Measurements from ENCODE around the gene SETBP1. TPM values are rescaled to one million over a fixed set of nuclear protein-coding genes. Genes with fewer than 3 reads are reported as not detected.

The SETBP1 gene
- total RNA-seq, 1 experiment from 2014 or later: 0.05 TPM

- H4K20me1 ChIP-seq (ENCODE audit: insufficient read depth): no peaks in the 10 kb centered on the region
- H3K4me1 ChIP-seq (ENCODE audit: control insufficient read depth in 1 of 2, insufficient read depth in 2 of 2, low read length in 2 of 2): no peaks in the 10 kb centered on the region
- ATAC-seq (no peak), DNase-seq (ENCODE audit: low read depth, low spot score) (no peak)
- ChIA-PET CTCF (no interaction called here), RAD21 (ENCODE audit: low non-redundant PET in 1 of 2, low total read pairs in 2 of 2, uncharacterized antibody in 2 of 2, unreplicated experiment in 2 of 2) (no interaction called here), POLR2A (no interaction called here)
- H3K4me3 ChIP-seq (replicated peaks in 1 of 2; ENCODE audit: low read depth in 1 of 2, low read length in 2 of 2): no peak overlapping the region
- TF ChIP-seq TCF7L2 (IDR thresholded peaks at IDR 0.05; ENCODE audit: borderline replicate concordance, extremely low read depth, insufficient read depth, insufficient read length): no peak
- TF ChIP-seq POLR2AphosphoS5 (IDR thresholded peaks at IDR 0.05; ENCODE audit: low read depth, low read length): no peak
- TF ChIP-seq SP1 (IDR thresholded peaks at IDR 0.05; ENCODE audit: low read depth): no peak
- no peak for TF ChIP-seq RAD21 (IDR thresholded peaks at IDR 0.05; ENCODE audit: low read depth)
- no peak for TF ChIP-seq CBX3 (IDR thresholded peaks at IDR 0.05; ENCODE audit: low read depth)
- no peak for TF ChIP-seq FOSL1 (IDR thresholded peaks at IDR 0.05; ENCODE audit: low read depth)
- TF ChIP-seq SIN3A (IDR thresholded peaks at IDR 0.05; ENCODE audit: low read depth): no peak
- TF ChIP-seq ZNF274 (IDR thresholded peaks at IDR 0.05; ENCODE audit: low read depth, low read length): no peak
- TF ChIP-seq CEBPB (IDR thresholded peaks at IDR 0.05; ENCODE audit: low read depth): no peak
- TF ChIP-seq EZH2 (IDR thresholded peaks at IDR 0.05): no peak
- TF ChIP-seq ELF1 (IDR thresholded peaks at IDR 0.05; ENCODE audit: borderline replicate concordance, low read depth): no peak
- no peak for TF ChIP-seq JUND (IDR thresholded peaks at IDR 0.05)
- TF ChIP-seq REST (IDR thresholded peaks at IDR 0.05; ENCODE audit: low read depth): no peak
- TF ChIP-seq EGR1 (IDR thresholded peaks at IDR 0.05; ENCODE audit: low read depth): no peak
- no peak for TF ChIP-seq EZH2phosphoT487 (IDR thresholded peaks at IDR 0.05; ENCODE audit: borderline replicate concordance)
- no peak for TF ChIP-seq CTCF (IDR thresholded peaks at IDR 0.05 in 2 of 3, conservative IDR thresholded peaks at IDR 0.05 in 1 of 3; ENCODE audit: borderline replicate concordance in 1 of 3, insufficient read depth in 1 of 3, low read depth in 2 of 3, low read length in 2 of 3)
- TF ChIP-seq ZFX (IDR thresholded peaks at IDR 0.05): no peak
- TF ChIP-seq YY1 (IDR thresholded peaks at IDR 0.05; ENCODE audit: extremely low read depth, insufficient replicate concordance, low read depth, low read length): no peak
- TF ChIP-seq SRF (IDR thresholded peaks at IDR 0.05; ENCODE audit: low read depth): no peak
- no peak for TF ChIP-seq POLR2A (IDR thresholded peaks at IDR 0.05; ENCODE audit: borderline replicate concordance, extremely low read depth, insufficient read depth, insufficient read length)
- peaks cover 13 to 21% of the 10 kb centered on the region in 2 experiments; a peak in 2 of 4 replicates for H3K9me3 ChIP-seq (ENCODE audit: control insufficient read depth in 1 of 2, insufficient read depth in 1 of 2, low read depth in 1 of 2, low read length in 2 of 2)
- no TSS peak for BruUV-seq (replicated peaks)
- H3K36me3 ChIP-seq (ENCODE audit: control insufficient read depth in 1 of 2, insufficient read depth in 2 of 2, low read length in 2 of 2): no peaks in the 10 kb centered on the region; a peak in 1 of 4 replicates
- H2AFZ ChIP-seq (ENCODE audit: low read depth, low read length, poor library complexity, severe bottlenecking): no peak overlapping the region
- H3K9ac ChIP-seq (ENCODE audit: low read length): no peak overlapping the region
- no peak overlapping the region for H3K27ac ChIP-seq (ENCODE audit: low read depth, low read length)
- no peak overlapping the region for H3K4me2 ChIP-seq (ENCODE audit: low read length)
- no peaks in the 10 kb centered on the region for H3K9me2 ChIP-seq (ENCODE audit: insufficient read depth)
- no peaks in the 10 kb centered on the region for H3K27me3 ChIP-seq (ENCODE audit: insufficient read depth, low read length)
- intact Hi-C loops (cut with micrococcal nuclease): no loop called here
- H3K79me2 ChIP-seq (ENCODE audit: insufficient read depth, low read length): no peaks in the 10 kb centered on the region
Measured at GRCh38 chr18:44731530-44732237, 51.0 kb downstream of the SETBP1 start.
